ENCODE measurements around the gene NRXN3. TPM values are rescaled to one million over a fixed set of nuclear protein-coding genes. Genes with fewer than 3 reads are reported as not detected.

The NRXN3 gene
- total and polyA plus RNA-seq, 2 donors (not counting 1 experiment from before 2014, with no cell fraction given), result not detected

DNA sequence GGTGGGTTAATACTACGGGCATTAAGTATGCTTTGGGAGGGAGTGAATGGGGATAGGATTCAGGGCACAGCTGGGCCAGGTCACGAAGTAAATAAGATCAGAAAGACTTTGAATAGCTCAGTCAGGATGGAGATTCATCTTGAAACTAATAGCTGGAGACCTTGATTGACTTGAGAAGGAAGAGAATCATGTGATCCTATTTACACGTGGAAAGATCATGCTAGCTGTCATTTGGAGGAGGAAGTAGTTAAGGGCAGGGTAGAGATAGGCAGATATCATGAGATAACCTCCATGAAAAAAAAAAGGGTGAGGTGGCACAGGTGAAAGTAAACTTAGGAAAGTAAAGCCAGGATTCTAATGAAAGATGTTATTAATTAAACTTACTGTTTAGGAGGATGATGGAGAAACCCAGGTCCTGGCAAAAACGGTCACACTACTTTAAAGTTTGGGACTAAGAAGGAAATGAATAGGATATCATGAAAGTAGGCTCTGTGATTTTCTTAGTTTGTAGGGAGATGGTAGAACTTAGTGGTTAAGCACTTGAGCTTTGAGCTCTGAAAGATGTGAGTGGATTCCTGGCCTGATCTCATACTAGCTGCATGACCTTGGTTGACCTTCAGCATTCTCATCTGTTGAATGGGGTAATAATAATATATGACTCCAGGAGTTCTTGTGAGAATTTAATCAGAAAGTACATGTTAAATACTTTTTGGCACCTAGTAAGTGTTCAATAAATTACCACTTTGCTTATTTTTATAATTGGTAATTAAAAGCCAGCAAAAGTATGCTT, 439.0 kb downstream of the NRXN3 start:
- no peaks in the 10 kb centered on the region for H4K20me1 ChIP-seq (ENCODE audit: control insufficient read depth, insufficient read depth, low read length, poor library complexity, severe bottlenecking)
- H3K4me2 ChIP-seq (replicated peaks; ENCODE audit: low read depth, low read length, poor library complexity, severe bottlenecking), result no peak overlapping the region
- POLR2A ChIA-PET, result no interaction called here
- no peak overlapping the region for H3K27ac ChIP-seq (ENCODE audit: low read length in 2 of 2)
- intact Hi-C loops (cut with micrococcal nuclease), result no loop called here
- no peak overlapping the region for H2AFZ ChIP-seq (ENCODE audit: insufficient read depth, low read depth, low read length, poor library complexity, severe bottlenecking)
- peaks cover 0 to 3% (median 0%) of the 10 kb centered on the region in 3 donors for H3K9me3 ChIP-seq (ENCODE audit: control extremely low read depth in 1 of 3, control insufficient read depth in 2 of 3, insufficient read depth in 1 of 3, low read length in 2 of 3)
- ATAC-seq (ENCODE audit: low read depth) (no peak), DNase-seq (no peak)
- CTCF ChIA-PET, result interaction anchor here (1.3 kb wide), 1 partner anchor 10 kb away, joined by 6 read pairs; no protein-coding TSS in a partner anchor
- no peaks in the 10 kb centered on the region for H3K27me3 ChIP-seq (replicated peaks in 1 of 4; ENCODE audit: control extremely low read depth in 1 of 4, control insufficient read depth in 3 of 4, insufficient read depth in 4 of 4, low read length in 3 of 4)
- TF ChIP-seq, protein P1, sequence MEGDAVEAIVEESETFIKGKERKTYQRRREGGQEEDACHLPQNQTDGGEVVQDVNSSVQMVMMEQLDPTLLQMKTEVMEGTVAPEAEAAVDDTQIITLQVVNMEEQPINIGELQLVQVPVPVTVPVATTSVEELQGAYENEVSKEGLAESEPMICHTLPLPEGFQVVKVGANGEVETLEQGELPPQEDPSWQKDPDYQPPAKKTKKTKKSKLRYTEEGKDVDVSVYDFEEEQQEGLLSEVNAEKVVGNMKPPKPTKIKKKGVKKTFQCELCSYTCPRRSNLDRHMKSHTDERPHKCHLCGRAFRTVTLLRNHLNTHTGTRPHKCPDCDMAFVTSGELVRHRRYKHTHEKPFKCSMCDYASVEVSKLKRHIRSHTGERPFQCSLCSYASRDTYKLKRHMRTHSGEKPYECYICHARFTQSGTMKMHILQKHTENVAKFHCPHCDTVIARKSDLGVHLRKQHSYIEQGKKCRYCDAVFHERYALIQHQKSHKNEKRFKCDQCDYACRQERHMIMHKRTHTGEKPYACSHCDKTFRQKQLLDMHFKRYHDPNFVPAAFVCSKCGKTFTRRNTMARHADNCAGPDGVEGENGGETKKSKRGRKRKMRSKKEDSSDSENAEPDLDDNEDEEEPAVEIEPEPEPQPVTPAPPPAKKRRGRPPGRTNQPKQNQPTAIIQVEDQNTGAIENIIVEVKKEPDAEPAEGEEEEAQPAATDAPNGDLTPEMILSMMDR (IDR thresholded peaks at IDR 0.05), result no peak
- TF ChIP-seq EZH2 (IDR thresholded peaks at IDR 0.05; ENCODE audit: borderline replicate concordance, insufficient read depth, low read depth, low read length, poor library complexity, severe bottlenecking), result no peak
- Mint-ChIP-seq H3K9me3 (ENCODE audit: insufficient read depth) (no peaks in the 10 kb centered on the region), H3K4me1 (no peaks in the 10 kb centered on the region), H3K27ac (no peak overlapping the region), H3K27me3 (peaks cover 9% of the 10 kb centered on the region), H3K4me3 (no peak overlapping the region)
- 66% methylated on average over 4 of the region's 4 CpGs for WGBS (ENCODE audit: insufficient coverage)
- H3K4me1 ChIP-seq (ENCODE audit: control insufficient read depth in 2 of 2, insufficient read depth in 2 of 2, low read length in 2 of 2), result no peaks in the 10 kb centered on the region
- H3K36me3 ChIP-seq (replicated peaks in 1 of 2; ENCODE audit: control extremely low read depth in 1 of 2, control insufficient read depth in 1 of 2, extremely low read depth in 1 of 2, insufficient read depth in 2 of 2, low read length in 1 of 2), result no peaks in the 10 kb centered on the region
- no peak overlapping the region for H3K4me3 ChIP-seq (ENCODE audit: control extremely low read depth in 1 of 5, extremely low read depth in 1 of 5, insufficient read depth in 1 of 5, low read depth in 2 of 5, low read length in 4 of 5)
- H3K79me2 ChIP-seq (ENCODE audit: control insufficient read depth, insufficient read depth, low read length), result no peaks in the 10 kb centered on the region
- H3K9ac ChIP-seq (ENCODE audit: low read length), result no peak overlapping the region

DNA sequence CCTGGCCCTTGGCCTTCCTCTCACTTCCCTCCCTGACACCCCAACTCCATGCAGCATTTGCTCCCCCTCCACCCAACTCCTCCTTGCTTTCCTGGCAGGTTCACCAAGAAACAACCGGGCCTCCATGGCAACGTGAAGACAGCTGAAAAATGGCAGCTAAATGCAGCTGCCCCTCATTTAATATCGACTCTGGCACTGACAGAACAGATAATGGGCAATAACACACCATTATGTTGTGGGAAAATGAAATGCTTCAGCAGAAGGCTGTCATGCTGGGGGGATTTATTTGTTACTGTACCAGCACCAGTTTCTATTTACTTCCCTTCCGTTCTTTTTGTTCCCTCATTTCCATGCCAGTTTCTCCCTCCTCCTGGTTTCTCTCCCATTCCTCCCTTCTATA, 440.8 kb downstream of the NRXN3 start:
- Mint-ChIP-seq H3K9me3 (ENCODE audit: insufficient read depth) (no peaks in the 10 kb centered on the region), H3K4me3 (no peak overlapping the region), H3K4me1 (no peaks in the 10 kb centered on the region), H3K27me3 (peaks cover 9% of the 10 kb centered on the region), H3K27ac (no peak overlapping the region)
- intact Hi-C loops (cut with micrococcal nuclease), result no loop called here
- ChIA-PET POLR2A (no interaction called here), CTCF (interaction anchor here (1.4 kb wide), 1 partner anchor 13 kb away, joined by 5 read pairs; no protein-coding TSS in a partner anchor)
- no peaks in the 10 kb centered on the region for H4K20me1 ChIP-seq (ENCODE audit: control insufficient read depth, insufficient read depth, low read length, poor library complexity, severe bottlenecking)
- no peaks in the 10 kb centered on the region for H3K36me3 ChIP-seq (replicated peaks in 1 of 2; ENCODE audit: control extremely low read depth in 1 of 2, control insufficient read depth in 1 of 2, extremely low read depth in 1 of 2, insufficient read depth in 2 of 2, low read length in 1 of 2)
- H3K27ac ChIP-seq (ENCODE audit: low read length in 2 of 2), result no peak overlapping the region
- H3K9ac ChIP-seq (ENCODE audit: low read length), result no peak overlapping the region
- WGBS (ENCODE audit: insufficient coverage), result 86% methylated on average over 1 of the region's 4 CpGs
- no peaks in the 10 kb centered on the region for H3K27me3 ChIP-seq (replicated peaks in 1 of 4; ENCODE audit: control extremely low read depth in 1 of 4, control insufficient read depth in 3 of 4, insufficient read depth in 4 of 4, low read length in 3 of 4)
- ATAC-seq (ENCODE audit: low read depth) (no peak), DNase-seq (no peak)
- H3K9me3 ChIP-seq (ENCODE audit: control extremely low read depth in 1 of 3, control insufficient read depth in 2 of 3, insufficient read depth in 1 of 3, low read length in 2 of 3), result peaks cover 0 to 3% (median 0%) of the 10 kb centered on the region in 3 donors
- no peaks in the 10 kb centered on the region for H3K4me1 ChIP-seq (ENCODE audit: control insufficient read depth in 2 of 2, insufficient read depth in 2 of 2, low read length in 2 of 2)
- H3K4me2 ChIP-seq (replicated peaks; ENCODE audit: low read depth, low read length, poor library complexity, severe bottlenecking), result no peak overlapping the region
- no peak overlapping the region for H2AFZ ChIP-seq (ENCODE audit: insufficient read depth, low read depth, low read length, poor library complexity, severe bottlenecking)
- no peaks in the 10 kb centered on the region for H3K79me2 ChIP-seq (ENCODE audit: control insufficient read depth, insufficient read depth, low read length)
- no peak overlapping the region for H3K4me3 ChIP-seq (ENCODE audit: control extremely low read depth in 1 of 5, extremely low read depth in 1 of 5, insufficient read depth in 1 of 5, low read depth in 2 of 5, low read length in 4 of 5)
- TF ChIP-seq EZH2 (IDR thresholded peaks at IDR 0.05; ENCODE audit: borderline replicate concordance, insufficient read depth, low read depth, low read length, poor library complexity, severe bottlenecking), result no peak
- TF ChIP-seq, protein P1 (IDR thresholded peaks at IDR 0.05), result no peak
